ENCODE results near the gene CBLN4. TPM values are rescaled to one million over a fixed set of nuclear protein-coding genes. Genes with fewer than 3 reads are reported as not detected.

The CBLN4 gene
- total RNA-seq, 1 donor from 2014 or later: not detected

- H3K27me3 Mint-ChIP-seq: peaks cover 13% of the 10 kb centered on the region
- POLR2A ChIA-PET: no interaction called here
- H3K9me3 Mint-ChIP-seq: no peaks in the 10 kb centered on the region
- TF ChIP-seq, protein P1, sequence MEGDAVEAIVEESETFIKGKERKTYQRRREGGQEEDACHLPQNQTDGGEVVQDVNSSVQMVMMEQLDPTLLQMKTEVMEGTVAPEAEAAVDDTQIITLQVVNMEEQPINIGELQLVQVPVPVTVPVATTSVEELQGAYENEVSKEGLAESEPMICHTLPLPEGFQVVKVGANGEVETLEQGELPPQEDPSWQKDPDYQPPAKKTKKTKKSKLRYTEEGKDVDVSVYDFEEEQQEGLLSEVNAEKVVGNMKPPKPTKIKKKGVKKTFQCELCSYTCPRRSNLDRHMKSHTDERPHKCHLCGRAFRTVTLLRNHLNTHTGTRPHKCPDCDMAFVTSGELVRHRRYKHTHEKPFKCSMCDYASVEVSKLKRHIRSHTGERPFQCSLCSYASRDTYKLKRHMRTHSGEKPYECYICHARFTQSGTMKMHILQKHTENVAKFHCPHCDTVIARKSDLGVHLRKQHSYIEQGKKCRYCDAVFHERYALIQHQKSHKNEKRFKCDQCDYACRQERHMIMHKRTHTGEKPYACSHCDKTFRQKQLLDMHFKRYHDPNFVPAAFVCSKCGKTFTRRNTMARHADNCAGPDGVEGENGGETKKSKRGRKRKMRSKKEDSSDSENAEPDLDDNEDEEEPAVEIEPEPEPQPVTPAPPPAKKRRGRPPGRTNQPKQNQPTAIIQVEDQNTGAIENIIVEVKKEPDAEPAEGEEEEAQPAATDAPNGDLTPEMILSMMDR (IDR thresholded peaks at IDR 0.05): no peak
- DNase-seq (no peak), ATAC-seq (ENCODE audit: low read depth) (no peak)
- intact Hi-C loops (cut with micrococcal nuclease): no loop called here
- CTCF ChIA-PET: no interaction called here
- H3K27ac Mint-ChIP-seq: no peak overlapping the region
- H3K36me3 Mint-ChIP-seq (ENCODE audit: low read depth): no peaks in the 10 kb centered on the region
- H3K4me3 Mint-ChIP-seq: no peak overlapping the region
- no peaks in the 10 kb centered on the region for H3K4me1 Mint-ChIP-seq
These were observed 2.2 kb downstream of the CBLN4 start for GRCh38 chr20:56002908-56003800.

DNA sequence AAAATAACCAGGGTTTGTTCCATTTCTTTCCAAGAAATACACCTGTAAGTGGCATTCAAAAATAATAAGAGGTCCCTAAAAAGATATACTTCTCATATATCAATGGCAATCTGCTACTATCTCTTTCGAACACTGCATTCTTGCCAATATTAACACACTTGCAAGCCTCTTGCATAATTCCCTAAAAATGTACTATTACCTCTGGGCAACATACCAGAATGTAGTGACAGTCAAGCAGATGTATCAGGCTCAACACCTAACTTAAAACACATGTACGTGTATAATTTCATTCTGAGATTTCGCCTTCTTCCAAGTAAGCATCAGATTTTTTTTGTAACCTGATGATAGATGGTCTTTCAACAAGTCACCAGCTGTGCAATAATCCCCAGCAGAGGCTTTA lies 3.4 kb downstream of the CBLN4 start:
- Mint-ChIP-seq H3K36me3 (ENCODE audit: low read depth) (no peaks in the 10 kb centered on the region), H3K27ac (no peak overlapping the region), H3K4me3 (no peak overlapping the region), H3K4me1 (no peaks in the 10 kb centered on the region), H3K9me3 (no peaks in the 10 kb centered on the region), H3K27me3 (peaks cover 12% of the 10 kb centered on the region)
- CTCF ChIA-PET: no interaction called here
- intact Hi-C loops (cut with micrococcal nuclease): no loop called here
- TF ChIP-seq, protein P1 (IDR thresholded peaks at IDR 0.05): no peak
- POLR2A ChIA-PET: no interaction called here
- DNase-seq: no peak
- no peak for ATAC-seq (ENCODE audit: low read depth)

- peaks cover 12% of the 10 kb centered on the region for H3K27me3 Mint-ChIP-seq
- intact Hi-C loops (cut with micrococcal nuclease): no loop called here
- TF ChIP-seq, protein P1 (IDR thresholded peaks at IDR 0.05): no peak
- no peaks in the 10 kb centered on the region for H3K36me3 Mint-ChIP-seq (ENCODE audit: low read depth)
- no peak for DNase-seq
- no peak overlapping the region for H3K27ac Mint-ChIP-seq
- H3K4me1 Mint-ChIP-seq: no peaks in the 10 kb centered on the region
- POLR2A ChIA-PET: no interaction called here
- no peak overlapping the region for H3K4me3 Mint-ChIP-seq
- no peaks in the 10 kb centered on the region for H3K9me3 Mint-ChIP-seq
- CTCF ChIA-PET: no interaction called here
- no peak for ATAC-seq (ENCODE audit: low read depth)
These were observed 4.1 kb downstream of the CBLN4 start for GRCh38 chr20:56001106-56001785.

DNA sequence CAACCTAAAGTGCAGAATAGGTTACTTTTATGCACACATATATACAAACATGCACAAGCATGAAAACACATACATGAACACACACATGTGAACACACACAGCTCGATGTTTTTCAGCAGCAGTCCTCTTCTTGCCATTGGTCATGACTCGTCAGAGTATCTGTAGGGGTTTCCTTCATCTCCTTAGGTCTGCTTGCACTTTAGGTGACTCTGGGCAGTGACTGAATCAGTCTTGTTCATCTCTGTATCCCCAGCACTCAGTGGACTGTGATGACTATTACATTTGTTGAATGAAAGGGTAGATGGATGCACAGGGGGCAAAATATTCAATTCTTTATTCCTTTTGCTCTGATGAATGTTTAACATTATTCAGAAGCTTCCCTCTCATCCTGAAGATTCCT lies 26.8 kb downstream of the CBLN4 start:
- Mint-ChIP-seq H3K9me3 (no peaks in the 10 kb centered on the region), H3K4me1 (no peaks in the 10 kb centered on the region), H3K27me3 (no peaks in the 10 kb centered on the region), H3K27ac (no peak overlapping the region), H3K36me3 (ENCODE audit: low read depth) (no peaks in the 10 kb centered on the region), H3K4me3 (no peak overlapping the region)
- ChIA-PET CTCF (no interaction called here), POLR2A (no interaction called here)
- no peak for DNase-seq
- intact Hi-C loops (cut with micrococcal nuclease): no loop called here
- no peak for ATAC-seq (ENCODE audit: low read depth)
- TF ChIP-seq, protein P1 (IDR thresholded peaks at IDR 0.05): no peak

GRCh38 chr20:55977690-55978459 lies 27.4 kb downstream of the CBLN4 start:
- ATAC-seq (ENCODE audit: low read depth): no peak
- TF ChIP-seq, protein P1 (IDR thresholded peaks at IDR 0.05): no peak
- Mint-ChIP-seq H3K4me1 (no peaks in the 10 kb centered on the region), H3K36me3 (ENCODE audit: low read depth) (no peaks in the 10 kb centered on the region), H3K9me3 (no peaks in the 10 kb centered on the region), H3K4me3 (no peak overlapping the region), H3K27ac (no peak overlapping the region), H3K27me3 (no peaks in the 10 kb centered on the region)
- CTCF ChIA-PET: no interaction called here
- intact Hi-C loops (cut with micrococcal nuclease): no loop called here
- POLR2A ChIA-PET: no interaction called here
- DNase-seq: no peak

Measured in activated B cell treated with CpG ODN at 0.5 μM for 24 hours (primary cell).